Upper lobe of right lung (tissue), 1 donor: ENCODE measurements around the gene CELF5. TPM values are rescaled to one million over a fixed set of nuclear protein-coding genes. Genes with fewer than 3 reads are reported as not detected.
"Not testable (repeated sequence)": the region's sequence is repeated elsewhere in the genome, so short reads cannot be mapped to it uniquely, and the experiment has no call there.

ENCODE experiments used
- ATAC-seq: fragments of 200-7000 bp; cut with Tn5 transposase; one replicate; pipeline ENCODE4 v1.9.1; 2020; ENCODE audit warnings: mild to moderate bottlenecking, moderate library complexity
- DNase-seq: peaks from one replicate; pipeline ENCODE4 v3.0.0-alpha.2; 2020
- H3K27ac ChIP-seq: fragments of 200-600 bp; one replicate; pipeline ENCODE4 v1.8.0; 2022
- H3K27me3 ChIP-seq: fragments of 200-600 bp; one replicate; pipeline ENCODE4 v1.8.0; 2022; ENCODE audit warnings: mild to moderate bottlenecking
- H3K36me3 ChIP-seq: fragments of 200-600 bp; one replicate; pipeline ENCODE4 v1.8.0; 2022
- H3K4me1 ChIP-seq: fragments of 200-600 bp; one replicate; pipeline ENCODE4 v1.8.0; 2022
- H3K4me3 ChIP-seq: fragments of 200-600 bp; one replicate; pipeline ENCODE4 v1.8.0; 2022; ENCODE audit warnings: mild to moderate bottlenecking
- H3K9me3 ChIP-seq: fragments of 200-600 bp; one replicate; pipeline ENCODE4 v1.8.0; 2022
- intact Hi-C: fragments of 100-400 bp; cut with DNase I; formaldehyde crosslinking; loops from one replicate; pipeline ENCODE4 v1.11.0; 2022
- total RNA-seq: library from RNA; stranded (reverse); fragmentation: NEBNext Ultra II Directional; extraction: Animal tissue kit (Norgen Biotek cat#: 25700); gene quantifications from one replicate; pipeline ENCODE4 v1.2.1, GENCODE V29; 2021
- TF ChIP-seq, protein P1 (sequence below): fragments of 200-600 bp; IDR thresholded peaks from one replicate; pipeline ENCODE4 v1.8.0; 2022; ENCODE audit warnings: antibody characterized with exemption
- donor health status: DM: no; HTN: yes; CAD: no; lungs with severe emphysema.

Gene CELF5
- total RNA-seq, 1 donor from 2014 or later: not detected

GRCh38 chr19:3233116-3233515, 8.7 kb downstream of the CELF5 start:
- intact Hi-C loops: no loop called here
- Histone ChIP-seq H3K27ac (no peak overlapping the region), H3K9me3 (no peaks in the 10 kb centered on the region), H3K4me3 (no peak overlapping the region), H3K27me3 (peaks cover 14% of the 10 kb centered on the region), H3K4me1 (no peaks in the 10 kb centered on the region), H3K36me3 (no peaks in the 10 kb centered on the region)
- ATAC-seq: no peak
- TF ChIP-seq, protein P1, sequence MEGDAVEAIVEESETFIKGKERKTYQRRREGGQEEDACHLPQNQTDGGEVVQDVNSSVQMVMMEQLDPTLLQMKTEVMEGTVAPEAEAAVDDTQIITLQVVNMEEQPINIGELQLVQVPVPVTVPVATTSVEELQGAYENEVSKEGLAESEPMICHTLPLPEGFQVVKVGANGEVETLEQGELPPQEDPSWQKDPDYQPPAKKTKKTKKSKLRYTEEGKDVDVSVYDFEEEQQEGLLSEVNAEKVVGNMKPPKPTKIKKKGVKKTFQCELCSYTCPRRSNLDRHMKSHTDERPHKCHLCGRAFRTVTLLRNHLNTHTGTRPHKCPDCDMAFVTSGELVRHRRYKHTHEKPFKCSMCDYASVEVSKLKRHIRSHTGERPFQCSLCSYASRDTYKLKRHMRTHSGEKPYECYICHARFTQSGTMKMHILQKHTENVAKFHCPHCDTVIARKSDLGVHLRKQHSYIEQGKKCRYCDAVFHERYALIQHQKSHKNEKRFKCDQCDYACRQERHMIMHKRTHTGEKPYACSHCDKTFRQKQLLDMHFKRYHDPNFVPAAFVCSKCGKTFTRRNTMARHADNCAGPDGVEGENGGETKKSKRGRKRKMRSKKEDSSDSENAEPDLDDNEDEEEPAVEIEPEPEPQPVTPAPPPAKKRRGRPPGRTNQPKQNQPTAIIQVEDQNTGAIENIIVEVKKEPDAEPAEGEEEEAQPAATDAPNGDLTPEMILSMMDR: no peak
- no peak for DNase-seq

DNA sequence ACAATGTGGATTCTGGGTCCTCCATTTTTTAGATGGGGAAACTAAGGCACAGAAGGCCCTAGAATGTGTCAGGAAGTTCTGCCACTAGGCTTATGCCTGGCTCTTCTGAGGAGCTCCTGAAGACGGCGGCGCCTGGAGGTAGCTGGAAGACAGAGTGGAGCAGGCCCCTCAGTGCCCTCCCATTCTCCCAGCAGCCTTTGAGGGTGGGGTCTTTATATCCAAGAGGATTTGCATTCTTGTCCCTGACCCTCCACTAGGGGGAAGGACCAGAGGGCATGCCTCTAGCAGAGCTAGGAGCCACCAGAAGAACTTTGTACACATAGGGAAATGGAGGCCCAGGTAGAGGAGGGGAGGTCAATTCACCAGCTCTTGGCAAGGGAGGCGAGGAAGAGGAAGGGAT, 9.4 kb downstream of the CELF5 start:
- ATAC-seq: no peak
- Histone ChIP-seq H3K36me3 (no peaks in the 10 kb centered on the region), H3K9me3 (no peaks in the 10 kb centered on the region), H3K27me3 (peaks cover 10% of the 10 kb centered on the region), H3K4me3 (no peak overlapping the region), H3K4me1 (no peaks in the 10 kb centered on the region), H3K27ac (no peak overlapping the region)
- intact Hi-C loops: no loop called here
- DNase-seq: no peak
- TF ChIP-seq, protein P1: no peak

DNA sequence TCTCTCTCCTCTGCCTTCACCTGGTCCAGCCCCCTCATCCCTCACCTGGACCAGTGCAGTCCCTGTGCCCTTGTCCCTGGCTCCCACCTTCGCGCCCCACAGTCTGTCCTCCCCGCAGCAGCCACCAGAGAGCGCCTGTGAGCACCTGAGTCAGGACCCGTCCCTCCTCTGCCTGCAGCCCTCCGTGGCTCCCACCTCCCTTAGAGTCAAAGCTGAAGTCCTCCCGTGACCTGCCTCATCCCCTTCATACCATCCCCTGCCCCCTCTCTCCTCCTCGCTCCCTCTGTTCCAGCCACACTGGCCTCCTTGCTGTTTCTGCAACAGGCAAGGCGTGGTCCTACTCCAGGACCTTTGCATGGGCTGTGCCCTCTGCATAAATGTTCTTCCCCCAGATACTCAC, 10.3 kb downstream of the CELF5 start:
- no peak for ATAC-seq

GRCh38 chr19:3235604-3236003, 11.1 kb downstream of the CELF5 start:
- not testable (repeated sequence) for DNase-seq, H3K27ac ChIP-seq

More for the DNA sequence above, 10.3 kb downstream of the CELF5 start:
- H3K4me3 ChIP-seq: no peak overlapping the region
- intact Hi-C loops: no loop called here
- H3K9me3 ChIP-seq: no peaks in the 10 kb centered on the region
- peaks cover under 1% of the 10 kb centered on the region for H3K27me3 ChIP-seq
- DNase-seq: no peak
- TF ChIP-seq, protein P1: no peak
- no peaks in the 10 kb centered on the region for H3K4me1 ChIP-seq
- no peak overlapping the region for H3K27ac ChIP-seq
- no peaks in the 10 kb centered on the region for H3K36me3 ChIP-seq

GRCh38 chr19:3236272-3236671, 11.8 kb downstream of the CELF5 start:
- no peaks in the 10 kb centered on the region for H3K4me1 ChIP-seq
- intact Hi-C loops: no loop called here
- ATAC-seq: no peak
- DNase-seq: no peak
- no peaks in the 10 kb centered on the region for H3K27me3 ChIP-seq
- no peaks in the 10 kb centered on the region for H3K36me3 ChIP-seq
- H3K9me3 ChIP-seq: no peaks in the 10 kb centered on the region
- TF ChIP-seq, protein P1: no peak
- no peak overlapping the region for H3K27ac ChIP-seq
- no peak overlapping the region for H3K4me3 ChIP-seq

More at GRCh38 chr19:3235604-3236003, 11.1 kb downstream of the CELF5 start:
- H3K4me1 ChIP-seq, H3K4me3 ChIP-seq, H3K27me3 ChIP-seq, ATAC-seq, intact Hi-C loops, H3K36me3 ChIP-seq, H3K9me3 ChIP-seq: not testable (repeated sequence)

GRCh38 chr19:3238066-3238561, 13.7 kb downstream of the CELF5 start:
- ATAC-seq (no peak), DNase-seq (no peak)
- no peaks in the 10 kb centered on the region for H3K9me3 ChIP-seq
- TF ChIP-seq, protein P1: no peak
- no peaks in the 10 kb centered on the region for H3K27me3 ChIP-seq
- intact Hi-C loops: no loop called here
- H3K27ac ChIP-seq: no peak overlapping the region
- H3K4me3 ChIP-seq: no peak overlapping the region
- no peaks in the 10 kb centered on the region for H3K4me1 ChIP-seq
- H3K36me3 ChIP-seq: no peaks in the 10 kb centered on the region
